Heart left ventricle (tissue), 16 donors: ENCODE data around the gene KNDC1. TPM values are rescaled to one million over a fixed set of nuclear protein-coding genes. Genes with fewer than 3 reads are reported as not detected.

Source experiments
- ATAC-seq, 4 donors: fragments of 200-7000 bp; cut with Tn5 transposase; one replicate each; pipeline ENCODE4 v1.9.1; 2020 to 2022; ENCODE audit warnings: moderate library complexity in 4 of 4, mild to moderate bottlenecking in 3 of 4, moderate number of reproducible peaks in 1 of 4
- DNase-seq, 5 donors: peaks; one replicate each; pipeline ENCODE4 v3.0.0-alpha.2; 2020
- H3K27ac ChIP-seq, 12 donors: fragments of 200-600 bp; sonication (generic) in 4 of 12; one replicate each; pipeline versions ENCODE4 v1.5.0 to v1.8.0; 2016 to 2022; ENCODE audit warnings: mild to moderate bottlenecking in 2 of 12
- H3K27me3 ChIP-seq, 9 donors: fragments of 200-600 bp; sonication (generic) in 2 of 9; one replicate each; pipeline versions ENCODE4 v1.5.1 to v1.8.0; 2016 to 2022; ENCODE audit warnings: mild to moderate bottlenecking in 3 of 9
- H3K36me3 ChIP-seq, 9 donors: fragments of 200-600 bp; sonication (generic) in 2 of 9; one replicate each; pipeline versions ENCODE4 v1.5.0 to v1.8.0; 2018 to 2022; ENCODE audit warnings: mild to moderate bottlenecking in 2 of 9
- H3K4me1 ChIP-seq, 12 donors: fragments of 200-600 bp; sonication (generic) in 4 of 12; one replicate each; pipeline versions ENCODE4 v1.5.0 to v1.8.0; 2016 to 2022; ENCODE audit warnings: mild to moderate bottlenecking in 3 of 12
- H3K4me3 ChIP-seq, 12 donors: fragments of 200-600 bp; sonication (generic) in 4 of 12; one replicate each; pipeline versions ENCODE4 v1.5.0 to v1.8.0; 2017 to 2022; ENCODE audit warnings: mild to moderate bottlenecking in 9 of 12, moderate library complexity in 4 of 12
- H3K9me3 ChIP-seq, 12 donors: fragments of 200-600 bp; sonication (generic) in 4 of 12; one replicate each; pipeline versions ENCODE4 v1.5.0 to v1.8.0; 2016 to 2022; ENCODE audit warnings: mild to moderate bottlenecking in 1 of 12
- CTCF ChIP-seq, 12 donors: fragments of 200-600 bp; sonication (generic) in 4 of 12; IDR thresholded peaks; one replicate each; pipeline versions ENCODE4 v1.5.0 to v1.8.0; 2018 to 2022; ENCODE audit warnings: antibody characterized with exemption in 12 of 12, mild to moderate bottlenecking in 5 of 12
- POLR2A ChIP-seq, 2 donors: fragments of 450-650 bp; IDR thresholded peaks; one replicate each; pipeline ENCODE4 v1.6.1; 2017; ENCODE audit warnings: antibody characterized with exemption in 2 of 2, mild to moderate bottlenecking in 2 of 2, moderate library complexity in 2 of 2
- WGBS, 4 donors: extraction: QIAGEN DNeasy Blood & Tissue Kit in 2 of 4; methylation state at CpG; one replicate each; pipeline versions ENCODE4 v1.1.5 to v1.1.7; 2013 to 2018; 5-methylcytosine and 5-hydroxymethylcytosine counted together
- intact Hi-C, 10 donors: fragments of 100-400 bp; cut with DNase I; formaldehyde crosslinking; loops; one replicate each; pipeline versions ENCODE4 v1.11.1 to v1.14.2; 2022
- polyA plus RNA-seq, 2 donors: library from polyadenylated mRNA; stranded (reverse); fragments of 200-250 nt; gene quantifications; one replicate each; pipeline ENCODE4 v1.2.3, GENCODE V29; 2013
- total RNA-seq, 9 donors: library from RNA; depleted of rRNA in 2 of 9; stranded (reverse); fragments of >200 nt in 2 of 9; fragmentation: NEBNext Ultra II Directional in 3 of 9; extraction: Animal tissue kit (Norgen Biotek cat#: 25700) in 3 of 9; gene quantifications; one replicate each; pipeline versions ENCODE4 v1.1.0 to v1.2.4, GENCODE V29; 2016 to 2023
- donor health status: ischemic (EF 13 %, LVEDD 7.1; RV severe dilation, severe dysfunction).
- donor health status: healthy with polysubstance abuse.
- donor health status: DM: no; HTN: yes; CAD: no.
- donor health status: DM: no; HTN: no; CAD: no.
- donor health status: ischemic (EF 25% LVEDD 6.9; RV normal size, moderate dysfunction).
- donor health status: ischemic (EF 25% LVEDD 5.7; RV mildly dilated, moderate dysfunction).
- donor health status: healthy.
- donor health status: DM: yes; HTN: yes; CAD: no.
- donor health status: ischemic (EF 35%, LVEDD 5.7; RV mildly dilated, moderate dysfunction).
- donor health status: nonischemic (EF 11% LVEDD 7.7; RV severe dilation, severe dysfunction).
- donor health status: DM: yes; HTN: yes; CAD: no.
- donor health status: PGD.
- donor health status: ischemic (EF 29% LVEDD 5.4; RV normal size, mild dysfunction).
- donor health status: nonischemic (EF 23%, LVEDD 6.1; RV moderate dilation, normal function).

KNDC1 gene
- total and polyA plus RNA-seq, 11 donors = 0.04 to 2.9 (median 0.10) TPM; not detected in 3

DNA sequence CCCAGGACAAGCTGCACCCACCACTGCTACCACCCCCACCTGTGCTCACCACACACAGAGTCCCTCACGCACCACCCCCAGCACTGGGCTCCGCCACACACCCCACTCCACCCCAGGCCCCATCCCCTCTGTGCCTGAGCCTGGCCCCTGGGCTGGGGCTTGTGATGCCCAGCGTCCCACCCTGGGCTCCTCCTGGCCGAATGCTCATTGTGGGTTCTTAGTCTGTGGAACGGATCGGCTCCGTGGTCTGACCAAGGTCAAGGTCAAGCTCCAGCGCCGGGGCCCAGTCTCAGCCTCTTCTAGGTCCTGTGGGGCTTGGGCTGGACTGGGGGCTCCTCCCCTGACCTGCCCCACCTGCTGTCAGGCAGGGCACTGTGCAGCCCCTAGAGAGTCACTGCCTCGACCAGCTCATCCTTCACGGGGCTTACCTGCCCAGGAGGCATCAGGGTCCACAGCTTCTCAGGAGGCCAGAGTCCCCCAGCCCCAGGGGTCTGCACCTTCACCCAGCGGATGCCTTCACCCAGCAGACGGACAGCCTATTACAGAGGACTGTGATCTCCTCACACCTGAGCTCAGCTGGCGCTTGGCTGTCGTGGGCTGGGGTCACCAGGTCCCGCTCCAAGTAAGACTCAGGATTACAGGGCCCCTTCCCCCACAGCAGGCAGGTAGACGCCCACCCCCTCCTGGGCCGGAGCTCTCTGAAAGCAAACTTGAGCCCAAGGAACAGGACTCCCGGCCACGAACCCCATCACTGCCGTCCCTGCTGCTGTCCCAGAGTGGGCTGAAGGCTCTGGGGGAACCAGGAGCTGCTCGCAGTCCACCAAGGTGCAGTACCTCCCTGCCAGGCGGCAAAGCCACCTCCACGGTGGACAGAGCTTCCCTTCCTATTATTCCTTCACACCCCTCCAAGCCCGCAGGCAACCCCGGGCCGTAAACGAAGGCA is 54.7 kb downstream of the KNDC1 start:
- intact Hi-C loops = no loop called here
- H3K4me1 ChIP-seq = no peaks in the 10 kb centered on the region
- peaks cover 0 to 28% (median 12%) of the 10 kb centered on the region in 9 donors for H3K27me3 ChIP-seq
- peak in 1 of 4 donors; percentile 7 for ATAC-seq
- 76 to 81% (median 80%) methylated on average over 19 to 28 of the region's 28 CpGs for WGBS, 4 donors
- peak in 2 of 5 donors; percentile 14 to 56 for DNase-seq
- H3K9me3 ChIP-seq = peaks cover 0 to 4% (median 0%) of the 10 kb centered on the region in 12 donors
- no peak for TF ChIP-seq POLR2A (IDR thresholded peaks at IDR 0.05)
- TF ChIP-seq CTCF (IDR thresholded peaks at IDR 0.05) = no peak
- H3K27ac ChIP-seq = no peak overlapping the region
- H3K36me3 ChIP-seq = no peaks in the 10 kb centered on the region
- H3K4me3 ChIP-seq = no peak overlapping the region

DNA sequence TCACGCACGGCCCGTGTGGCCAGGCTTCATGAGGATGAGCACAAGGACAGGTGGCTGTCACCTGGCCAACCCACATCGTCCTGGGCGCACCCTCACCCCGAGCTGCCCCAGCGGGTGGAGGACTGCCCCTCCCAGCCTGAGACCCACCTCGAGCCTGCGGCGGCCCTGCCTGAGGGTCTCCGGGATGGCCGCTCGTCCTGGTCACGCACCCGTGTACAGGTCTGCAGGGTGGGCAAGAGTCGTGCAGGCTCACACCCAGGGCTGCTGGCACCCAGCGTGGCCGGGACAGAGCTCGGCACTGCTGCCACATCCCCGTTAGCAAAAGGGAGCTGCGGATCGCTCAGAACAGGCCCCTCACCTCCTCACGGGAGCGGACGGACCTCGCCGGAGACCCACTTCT is 55.6 kb downstream of the KNDC1 start:
- TF ChIP-seq CTCF (IDR thresholded peaks at IDR 0.05) (no peak), POLR2A (IDR thresholded peaks at IDR 0.05) (no peak)
- H3K4me1 ChIP-seq = no peaks in the 10 kb centered on the region
- DNase-seq (peak in 3 of 5 donors; percentile 17 to 40 (median 20)), ATAC-seq (no peak)
- WGBS, 4 donors = 89 to 95% (median 93%) methylated on average over 13 to 27 of the region's 27 CpGs
- H3K27me3 ChIP-seq = peaks cover 0 to 29% (median 15%) of the 10 kb centered on the region in 9 donors
- no peak overlapping the region for H3K4me3 ChIP-seq
- intact Hi-C loops = no loop called here
- H3K27ac ChIP-seq = no peak overlapping the region
- peaks cover 0 to 4% (median 0%) of the 10 kb centered on the region in 12 donors for H3K9me3 ChIP-seq
- no peaks in the 10 kb centered on the region for H3K36me3 ChIP-seq

GRCh38 chr10:133216776-133217175 is 56.8 kb downstream of the KNDC1 start:
- Histone ChIP-seq H3K27me3 (peaks cover 0 to 41% (median 19%) of the 10 kb centered on the region in 9 donors), H3K9me3 (peaks cover 0 to 4% (median 0%) of the 10 kb centered on the region in 12 donors), H3K4me3 (no peak overlapping the region), H3K36me3 (no peaks in the 10 kb centered on the region), H3K27ac (no peak overlapping the region), H3K4me1 (no peaks in the 10 kb centered on the region)
- peak in 3 of 5 donors; percentile 16 to 26 (median 17) for DNase-seq
- 80 to 84% (median 83%) methylated on average over 26 of the region's 26 CpGs for WGBS, 4 donors
- no peak for TF ChIP-seq CTCF (IDR thresholded peaks at IDR 0.05)
- TF ChIP-seq POLR2A (IDR thresholded peaks at IDR 0.05) = no peak
- no peak for ATAC-seq
- intact Hi-C loops = no loop called here

DNA sequence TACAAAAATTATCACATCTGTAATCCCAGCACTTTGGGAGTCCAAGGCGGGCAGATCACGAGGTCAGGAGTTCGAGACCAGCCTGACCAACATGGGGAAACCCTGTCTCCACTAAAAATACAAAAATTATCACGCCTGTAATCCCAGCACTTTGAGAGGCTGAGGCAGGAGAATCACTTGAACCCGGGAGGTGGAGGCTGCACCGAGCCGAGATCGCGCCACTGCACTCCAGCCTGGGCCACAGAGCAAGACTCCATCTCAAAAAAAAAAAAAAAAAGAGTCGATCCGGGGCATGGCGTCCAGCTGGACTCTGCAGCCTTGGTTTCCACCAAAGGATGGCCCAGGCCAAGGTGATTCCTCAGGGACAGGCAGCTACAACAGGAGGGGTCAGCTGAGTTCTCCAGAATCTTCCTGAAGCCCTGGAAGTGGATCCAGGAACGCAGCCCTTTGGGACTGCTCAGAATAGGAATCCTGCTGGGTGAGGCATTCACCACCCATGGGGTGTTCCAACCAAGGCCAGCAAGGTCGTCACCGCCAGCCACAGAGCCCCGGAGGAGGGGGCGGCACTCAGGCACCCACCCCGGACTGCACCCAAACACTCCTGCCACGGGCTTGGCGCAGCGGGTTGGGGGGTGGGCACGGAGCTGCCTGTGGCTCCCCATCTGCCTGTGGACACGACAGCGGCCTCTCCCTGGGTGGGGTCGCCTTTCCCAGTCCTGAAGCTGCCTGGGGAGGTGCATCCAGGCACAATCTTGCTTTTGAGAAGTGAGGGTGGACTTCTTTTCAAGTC is 58.0 kb downstream of the KNDC1 start:
- Histone ChIP-seq H3K27ac (no peak overlapping the region), H3K36me3 (no peaks in the 10 kb centered on the region), H3K4me1 (no peaks in the 10 kb centered on the region), H3K9me3 (peaks cover 0 to 4% (median 0%) of the 10 kb centered on the region in 12 donors), H3K27me3 (peaks cover 0 to 39% (median 18%) of the 10 kb centered on the region in 9 donors), H3K4me3 (no peak overlapping the region)
- intact Hi-C loops = no loop called here
- TF ChIP-seq POLR2A (IDR thresholded peaks at IDR 0.05) (no peak), CTCF (IDR thresholded peaks at IDR 0.05) (no peak)
- ATAC-seq = no peak
- DNase-seq = no peak
- 77 to 85% (median 82%) methylated on average over 18 to 25 of the region's 25 CpGs for WGBS, 4 donors
